Fibroblast of mammary gland (primary cell): ENCODE data around the gene MAPRE3.
A peak's percentile ranks its signal among the peaks of the same experiment; 100 is the strongest.

ENCODE experiments used
- DNase-seq: peaks from one replicate; pipeline ENCODE4 v3.0.0-alpha.2; 2010; ENCODE audit warnings: low read depth
- H3K4me3 ChIP-seq: 2 replicates; pipeline ENCODE4 v1.5.1; 2011; ENCODE audit warnings: low read depth, mild to moderate bottlenecking, low read length, moderate library complexity; ENCODE audit not compliant: control insufficient read depth
- CTCF ChIP-seq: conservative IDR thresholded peaks from 2 replicates; pipeline ENCODE4 v1.5.1; 2011; ENCODE audit warnings: low read depth, low read length, inconsistent platforms; ENCODE audit not compliant: control insufficient read depth, insufficient read depth

The MAPRE3 gene

GRCh38 chr2:27042159-27042661 is 71.8 kb downstream of the MAPRE3 start:
- H3K4me3 ChIP-seq = no peak overlapping the region
- TF ChIP-seq CTCF = no peak
- DNase-seq = no peak

- no peak for TF ChIP-seq CTCF
- H3K4me3 ChIP-seq = no peak overlapping the region
- DNase-seq = peak; percentile 44
Observed at GRCh38 chr2:27042985-27043634, 72.7 kb downstream of the MAPRE3 start.

GRCh38 chr2:27049422-27050280 is 79.2 kb downstream of the MAPRE3 start:
- H3K4me3 ChIP-seq = peak overlapping the region; percentile 75
- DNase-seq = no peak
- no peak for TF ChIP-seq CTCF

- peak; percentile 24 for TF ChIP-seq CTCF
- peak; percentile 97 for DNase-seq
- H3K4me3 ChIP-seq = peak overlapping the region; percentile 84
Observed at GRCh38 chr2:27050281-27050995, 80.0 kb downstream of the MAPRE3 start.

- DNase-seq = peak; percentile 90
- no peak for TF ChIP-seq CTCF
- H3K4me3 ChIP-seq = peak within 1 kb of the TSS; percentile 84
Observed at GRCh38 chr2:27050996-27051901, 80.8 kb downstream of the MAPRE3 start, which contains the start of gene AGBL5. AGBL5 (plus strand) TSS chr2:27051668; CDS start chr2:27052959, 1,291 bp downstream.
